Left ventricle myocardium inferior (tissue), 1 donor: ENCODE results near the gene ISM2. TPM values are rescaled to one million over a fixed set of nuclear protein-coding genes. Genes with fewer than 3 reads are reported as not detected.

Experiments used
- DNase-seq: peaks from one replicate; pipeline ENCODE4 v3.0.0-alpha.2; 2020
- H3K27ac ChIP-seq: fragments of 200-600 bp; replicated peaks from 2 replicates; pipeline ENCODE4 v1.8.0; 2021
- H3K27me3 ChIP-seq: fragments of 200-600 bp; 2 replicates; pipeline ENCODE4 v1.8.0; 2021; ENCODE audit warnings: low read depth
- H3K36me3 ChIP-seq: fragments of 200-600 bp; 2 replicates; pipeline ENCODE4 v1.8.0; 2021
- H3K4me1 ChIP-seq: fragments of 200-600 bp; 2 replicates; pipeline ENCODE4 v1.8.0; 2021
- H3K4me3 ChIP-seq: fragments of 200-600 bp; 2 replicates; pipeline ENCODE4 v1.8.0; 2021; ENCODE audit warnings: mild to moderate bottlenecking, moderate library complexity
- H3K9me3 ChIP-seq: fragments of 200-600 bp; replicated peaks from 2 replicates; pipeline ENCODE4 v1.8.0; 2021
- intact Hi-C: fragments of 100-400 bp; cut with micrococcal nuclease; formaldehyde crosslinking; loops from one replicate; pipeline ENCODE4 v1.11.0; 2022
- total RNA-seq: library from RNA; stranded (reverse); fragmentation: NEBNext Ultra II Directional; extraction: Animal tissue kit (Norgen Biotek cat#: 25700); gene quantifications from one replicate; pipeline ENCODE4 v1.2.1, GENCODE V29; 2021
- TF ChIP-seq, protein P1 (sequence below): fragments of 200-600 bp; IDR thresholded peaks from 2 replicates; pipeline ENCODE4 v1.8.0; 2021; ENCODE audit warnings: antibody characterized with exemption, mild to moderate bottlenecking, borderline replicate concordance
- donor health status: DM: no; HTN: yes; CAD: no; lungs with severe emphysema.

ISM2 gene
- total RNA-seq, 1 donor from 2014 or later: not detected

DNA sequence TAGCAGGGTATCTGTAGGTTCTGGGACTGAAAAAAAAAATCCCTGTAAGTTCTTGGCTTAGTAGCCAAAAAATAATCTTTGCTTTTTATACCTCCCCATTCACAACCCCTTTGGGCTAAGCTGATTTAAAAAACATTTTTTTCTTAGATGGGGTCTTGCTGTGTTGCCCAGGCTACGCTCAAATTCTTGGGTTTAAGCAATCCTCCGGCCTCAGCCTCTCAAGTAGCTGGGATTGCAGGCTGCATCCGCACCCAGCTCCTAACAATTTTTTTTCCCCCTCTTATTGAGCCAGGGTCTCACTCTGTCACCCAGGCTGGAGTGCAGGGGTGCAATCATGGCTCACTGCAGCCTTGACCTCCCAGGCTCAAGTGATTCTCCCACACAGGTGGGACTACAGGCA lies 9.1 kb upstream of the ISM2 start:
- Histone ChIP-seq H3K27me3 (no peaks in the 10 kb centered on the region), H3K4me1 (no peaks in the 10 kb centered on the region), H3K27ac (no peak overlapping the region), H3K4me3 (no peak overlapping the region), H3K36me3 (peaks cover 62% of the 10 kb centered on the region), H3K9me3 (peaks cover 15% of the 10 kb centered on the region)
- DNase-seq: no peak
- TF ChIP-seq, protein P1, sequence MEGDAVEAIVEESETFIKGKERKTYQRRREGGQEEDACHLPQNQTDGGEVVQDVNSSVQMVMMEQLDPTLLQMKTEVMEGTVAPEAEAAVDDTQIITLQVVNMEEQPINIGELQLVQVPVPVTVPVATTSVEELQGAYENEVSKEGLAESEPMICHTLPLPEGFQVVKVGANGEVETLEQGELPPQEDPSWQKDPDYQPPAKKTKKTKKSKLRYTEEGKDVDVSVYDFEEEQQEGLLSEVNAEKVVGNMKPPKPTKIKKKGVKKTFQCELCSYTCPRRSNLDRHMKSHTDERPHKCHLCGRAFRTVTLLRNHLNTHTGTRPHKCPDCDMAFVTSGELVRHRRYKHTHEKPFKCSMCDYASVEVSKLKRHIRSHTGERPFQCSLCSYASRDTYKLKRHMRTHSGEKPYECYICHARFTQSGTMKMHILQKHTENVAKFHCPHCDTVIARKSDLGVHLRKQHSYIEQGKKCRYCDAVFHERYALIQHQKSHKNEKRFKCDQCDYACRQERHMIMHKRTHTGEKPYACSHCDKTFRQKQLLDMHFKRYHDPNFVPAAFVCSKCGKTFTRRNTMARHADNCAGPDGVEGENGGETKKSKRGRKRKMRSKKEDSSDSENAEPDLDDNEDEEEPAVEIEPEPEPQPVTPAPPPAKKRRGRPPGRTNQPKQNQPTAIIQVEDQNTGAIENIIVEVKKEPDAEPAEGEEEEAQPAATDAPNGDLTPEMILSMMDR: no peak
- intact Hi-C loops: no loop called here

DNA sequence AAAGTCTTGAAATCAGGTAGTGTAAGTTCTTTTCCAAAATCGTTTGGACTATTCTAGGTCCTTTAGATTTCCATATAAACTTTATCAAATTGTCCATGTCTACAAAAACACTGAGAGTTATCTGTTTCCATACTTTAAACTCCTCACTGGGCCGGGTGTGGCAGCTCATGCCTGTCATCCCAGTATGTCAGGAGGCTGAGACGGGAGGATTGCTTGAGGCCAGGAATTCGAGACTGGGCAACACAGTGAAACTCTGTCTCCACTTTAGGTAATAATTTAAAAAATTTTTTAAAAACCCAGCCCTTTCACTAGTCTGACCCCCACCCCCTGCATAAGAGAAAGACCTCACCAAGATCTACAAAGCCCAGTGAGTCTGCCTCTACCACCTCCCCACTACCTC lies 6.4 kb upstream of the ISM2 start:
- peaks cover 35% of the 10 kb centered on the region for H3K36me3 ChIP-seq
- intact Hi-C loops: no loop called here
- TF ChIP-seq, protein P1: no peak

DNA sequence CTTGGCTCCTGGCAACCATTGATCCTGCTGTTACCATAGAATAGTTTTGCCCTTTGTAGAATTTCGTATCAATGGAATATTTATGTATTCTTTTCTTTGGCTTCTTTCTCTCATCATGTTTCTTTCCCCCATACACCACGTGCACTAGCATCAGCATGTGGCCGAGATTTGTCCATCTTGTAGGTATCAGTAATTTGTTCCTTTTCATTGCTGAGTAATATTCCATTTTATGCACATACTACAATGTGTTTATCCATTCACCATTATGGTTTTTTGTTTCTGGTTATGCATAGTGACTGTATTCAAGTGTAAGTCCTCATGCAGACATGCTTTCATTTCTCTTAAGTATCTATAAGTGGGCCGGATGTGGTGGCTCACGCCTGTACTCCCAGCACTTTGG lies 4.5 kb upstream of the ISM2 start:
- peaks cover 15% of the 10 kb centered on the region for H3K9me3 ChIP-seq
- H3K27me3 ChIP-seq: peaks cover 36% of the 10 kb centered on the region
- no peak overlapping the region for H3K4me3 ChIP-seq
- intact Hi-C loops: no loop called here
- H3K27ac ChIP-seq: no peak overlapping the region
- no peak for DNase-seq
- TF ChIP-seq, protein P1: no peak
- H3K36me3 ChIP-seq: peaks cover 17% of the 10 kb centered on the region
- peaks cover 13% of the 10 kb centered on the region for H3K4me1 ChIP-seq

More for the DNA sequence above, 6.4 kb upstream of the ISM2 start:
- DNase-seq: no peak
- peaks cover 17% of the 10 kb centered on the region for H3K27me3 ChIP-seq
- no peak overlapping the region for H3K4me3 ChIP-seq
- peaks cover 15% of the 10 kb centered on the region for H3K9me3 ChIP-seq
- no peaks in the 10 kb centered on the region for H3K4me1 ChIP-seq
- no peak overlapping the region for H3K27ac ChIP-seq

DNA sequence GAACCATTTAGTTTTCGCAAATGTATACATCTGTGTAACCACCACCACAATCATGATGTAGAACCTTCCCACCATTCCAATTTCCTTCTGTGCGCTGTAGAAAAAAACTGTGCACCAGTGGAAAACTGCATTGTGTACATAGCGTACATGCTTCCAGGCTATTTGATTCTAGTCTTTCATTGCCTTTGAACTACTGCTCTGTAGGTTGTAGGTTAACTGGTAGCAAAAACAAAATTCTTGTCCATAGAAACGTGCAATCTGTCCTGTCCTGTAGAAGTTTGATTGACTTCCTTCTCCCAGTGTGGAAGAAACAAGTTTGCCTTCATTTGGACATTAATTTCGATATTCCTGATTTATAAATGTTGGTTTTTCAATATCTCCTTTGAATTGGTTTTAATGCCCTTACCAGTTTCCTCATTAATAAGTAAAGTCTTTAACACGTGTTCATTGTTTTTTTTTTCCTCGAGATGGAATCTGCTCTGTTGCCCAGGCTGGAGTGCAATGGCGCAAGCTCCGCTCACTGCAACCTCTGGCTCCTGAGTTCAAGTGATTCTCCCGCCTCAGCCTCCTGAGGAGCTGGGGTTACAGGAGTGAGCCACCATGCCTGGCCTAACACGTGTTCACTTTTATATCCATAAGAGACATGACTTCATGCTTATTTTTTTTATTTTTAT lies 3.6 kb upstream of the ISM2 start:
- H3K36me3 ChIP-seq: peaks cover 9% of the 10 kb centered on the region
- intact Hi-C loops: no loop called here
- H3K27ac ChIP-seq: no peak overlapping the region
- TF ChIP-seq, protein P1: no peak
- no peak overlapping the region for H3K4me3 ChIP-seq
- DNase-seq: no peak
- peaks cover 15% of the 10 kb centered on the region for H3K9me3 ChIP-seq
- peaks cover 43% of the 10 kb centered on the region for H3K27me3 ChIP-seq
- H3K4me1 ChIP-seq: peaks cover 17% of the 10 kb centered on the region

DNA sequence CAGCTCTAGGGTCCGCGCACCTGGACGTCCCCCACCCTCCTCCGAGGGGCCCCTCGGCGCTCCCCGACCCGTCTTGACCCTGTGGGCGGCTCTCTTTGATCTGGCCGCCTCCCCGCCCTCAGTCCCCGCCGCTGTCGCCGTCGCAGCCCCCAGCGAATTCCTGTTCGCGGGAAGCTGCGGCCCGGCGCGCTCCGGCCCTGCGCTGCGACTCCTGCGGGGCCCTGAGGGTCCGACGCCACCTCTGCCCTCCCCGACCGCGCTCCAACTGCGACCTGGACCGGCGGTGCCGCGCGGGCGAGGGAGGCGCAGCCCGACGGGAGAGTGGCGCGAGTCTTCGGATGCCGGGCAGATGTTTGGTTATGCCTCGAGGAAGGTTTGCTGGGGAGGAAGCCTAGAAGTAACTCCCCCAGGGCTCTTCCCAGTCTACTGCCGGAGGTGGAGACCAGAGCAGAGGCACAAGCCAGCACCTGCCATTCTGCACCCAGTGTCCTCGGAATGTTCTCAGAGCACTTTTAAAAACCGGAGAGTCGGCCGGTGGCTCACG lies 440 bp upstream of the ISM2 start:
- intact Hi-C loops: no loop called here
- TF ChIP-seq, protein P1: no peak
- peaks cover 49% of the 10 kb centered on the region for H3K27me3 ChIP-seq
- peak overlapping the region; percentile 69 for H3K4me3 ChIP-seq
- no peak overlapping the region for H3K27ac ChIP-seq
- peaks cover 5% of the 10 kb centered on the region for H3K36me3 ChIP-seq
- H3K4me1 ChIP-seq: peaks cover 17% of the 10 kb centered on the region
- peaks cover 12% of the 10 kb centered on the region for H3K9me3 ChIP-seq
- DNase-seq: no peak
